HCT116 (cell line): Measurements from ENCODE around the gene ELP1. TPM values are rescaled to one million over a fixed set of nuclear protein-coding genes. Genes with fewer than 3 reads are reported as not detected.
"Not testable (repeated sequence)": the region's sequence is repeated elsewhere in the genome, so short reads cannot be mapped to it uniquely, and the experiment has no call there.

Experiments
- ATAC-seq: fragments of 200-7000 bp; cut with Tn5 transposase; 2 replicates; pipeline ENCODE4 v1.9.1; 2020; ENCODE audit warnings: mild to moderate bottlenecking, moderate library complexity
- BruUV-seq: library from RNA; stranded (reverse); fragments of 400-500 nt; replicated peaks from 2 replicates; lab custom pipeline; 2021; lab: Mats Ljungman, UMichigan
- CTCF ChIA-PET: fragments of 300-600 bp; sonication (Branson Sonifier 250); formaldehyde crosslinking; loops from one replicate; lab custom pipeline; 2021; ENCODE audit warnings: antibody characterized with exemption; lab: Charles Lee
- POLR2A ChIA-PET: fragments of 300-600, 350-600 bp; sonication (Branson Sonifier 250); formaldehyde crosslinking; loops from one replicate; lab custom pipeline; 2021; ENCODE audit warnings: antibody characterized with exemption; lab: Charles Lee
- RAD21 ChIA-PET, 2 experiments: fragments of 300-600 bp; sonication (Branson Sonifier 250); formaldehyde crosslinking; loops; one replicate each; lab custom pipeline; 2023; ENCODE audit warnings: low total read pairs in 2 of 2; ENCODE audit not compliant: uncharacterized antibody in 2 of 2, unreplicated experiment in 2 of 2, low non-redundant PET in 1 of 2; lab: Charles Lee
- DNase-seq: peaks from one replicate; pipeline ENCODE4 v3.0.0-alpha.2; 2010; ENCODE audit warnings: low read depth, low spot score
- H2AFZ ChIP-seq: fragments of 200-600 bp; shearing (Covaris generic), sonication (generic); 2 replicates; pipeline ENCODE4 v1.6.1; 2017; ENCODE audit warnings: low read depth, mixed run types, mixed read lengths, antibody characterized with exemption, low read length; ENCODE audit not compliant: poor library complexity, severe bottlenecking
- H3K27ac ChIP-seq: 2 replicates; pipeline ENCODE4 v1.5.1; 2012; ENCODE audit warnings: low read depth, low read length
- H3K27me3 ChIP-seq: fragments of 200-600 bp; sonication (generic); 2 replicates; pipeline ENCODE4 v1.6.1; 2016; ENCODE audit warnings: mixed run types, low read length, mixed read lengths; ENCODE audit not compliant: insufficient read depth
- H3K36me3 ChIP-seq, 2 experiments: fragments of 200-500 bp in 1 of 2; fragments of 200-600 bp in 1 of 2; sonication (Bioruptor generic) in 1 of 2; sonication (generic) in 1 of 2; 2 replicates each; pipeline versions ENCODE4 v1.5.1 to v1.6.1; 2014 to 2016; ENCODE audit warnings: low read length in 2 of 2, inconsistent platforms in 1 of 2, mixed read lengths in 1 of 2, mixed run types in 1 of 2; ENCODE audit not compliant: insufficient read depth in 2 of 2, control insufficient read depth in 1 of 2
- H3K4me1 ChIP-seq, 2 experiments: fragments of 200-600 bp in 1 of 2; sonication (generic) in 1 of 2; 2 replicates each; pipeline versions ENCODE4 v1.5.1 to v1.6.1; 2012 to 2017; ENCODE audit warnings: low read length in 2 of 2, inconsistent platforms in 1 of 2, mild to moderate bottlenecking in 1 of 2, mixed read lengths in 1 of 2, mixed run types in 1 of 2, moderate library complexity in 1 of 2; ENCODE audit not compliant: insufficient read depth in 2 of 2, control insufficient read depth in 1 of 2
- H3K4me2 ChIP-seq: fragments of 200-600 bp; sonication (generic); 2 replicates; pipeline ENCODE4 v1.6.1; 2017; ENCODE audit warnings: mixed run types, low read length, mixed read lengths
- H3K4me3 ChIP-seq, 2 experiments: fragments of 200-600 bp in 1 of 2; sonication (generic) in 1 of 2; replicated peaks in 1 of 2; 2 replicates each; pipeline ENCODE4 v1.5.1; 2011 to 2016; ENCODE audit warnings: low read length in 2 of 2, control low read depth in 1 of 2, low read depth in 1 of 2, mild to moderate bottlenecking in 1 of 2, mixed read lengths in 1 of 2, mixed run types in 1 of 2
- H3K79me2 ChIP-seq: fragments of 200-600 bp; sonication (generic); 2 replicates; pipeline ENCODE4 v1.6.1; 2017; ENCODE audit warnings: mild to moderate bottlenecking, mixed run types, low read length, moderate library complexity, mixed read lengths; ENCODE audit not compliant: insufficient read depth
- H3K9ac ChIP-seq: fragments of 200-600 bp; sonication (generic); 2 replicates; pipeline ENCODE4 v1.6.1; 2016; ENCODE audit warnings: low read length, mixed read lengths
- H3K9me2 ChIP-seq: fragments of 200-600 bp; sonication (generic), shearing (Covaris generic); 2 replicates; pipeline ENCODE4 v1.6.1; 2017; ENCODE audit warnings: mixed run types, mild to moderate bottlenecking, moderate library complexity; ENCODE audit not compliant: insufficient read depth
- H3K9me3 ChIP-seq, 2 experiments: fragments of 200-500 bp in 1 of 2; fragments of 200-600 bp in 1 of 2; sonication (Bioruptor generic) in 1 of 2; sonication (generic) in 1 of 2; 2 replicates each; pipeline ENCODE4 v1.6.1; 2014 to 2017; ENCODE audit warnings: low read length in 2 of 2, mixed read lengths in 2 of 2, inconsistent platforms in 1 of 2, low read depth in 1 of 2, mild to moderate bottlenecking in 1 of 2, mixed run types in 1 of 2, moderate library complexity in 1 of 2; ENCODE audit not compliant: control insufficient read depth in 1 of 2, insufficient read depth in 1 of 2
- H4K20me1 ChIP-seq: fragments of 200-600 bp; sonication (generic), shearing (Covaris generic); 2 replicates; pipeline ENCODE4 v1.6.1; 2017; ENCODE audit warnings: mixed run types, mild to moderate bottlenecking, moderate library complexity; ENCODE audit not compliant: insufficient read depth
- CEBPB ChIP-seq: IDR thresholded peaks from 2 replicates; pipeline ENCODE4 v1.6.1; 2012; ENCODE audit warnings: low read depth
- FOSL1 ChIP-seq: IDR thresholded peaks from 2 replicates; pipeline ENCODE4 v1.6.1; 2012; ENCODE audit warnings: low read depth
- MAX ChIP-seq: IDR thresholded peaks from 2 replicates; pipeline ENCODE4 v1.6.1; 2012
- SRF ChIP-seq: IDR thresholded peaks from 2 replicates; pipeline ENCODE4 v1.6.1; 2012; ENCODE audit warnings: low read depth
- YY1 ChIP-seq: IDR thresholded peaks from 2 replicates; pipeline ENCODE4 v1.6.1; 2011; ENCODE audit warnings: low read length, low read depth, moderate library complexity, mild to moderate bottlenecking; ENCODE audit not compliant: insufficient replicate concordance; ENCODE audit errors: extremely low read depth
- ZNF274 ChIP-seq: fragments of 200-500 bp; sonication (Bioruptor generic); IDR thresholded peaks from 2 replicates; pipeline ENCODE4 v1.6.1; 2014; ENCODE audit warnings: mild to moderate bottlenecking, low read depth, low read length, inconsistent platforms
- intact Hi-C: fragments of 100-400 bp; cut with micrococcal nuclease; formaldehyde crosslinking; loops from 2 replicates; pipeline ENCODE4 v1.10.0; 2022
- total RNA-seq: library from RNA; stranded (reverse); gene quantifications from one replicate; pipeline ENCODE4 v1.2.1, GENCODE V29; 2021; ENCODE audit not compliant: unreplicated experiment

ELP1 gene
- total RNA-seq, 1 experiment from 2014 or later = 28.8 TPM

- intact Hi-C loops = no loop called here
- ChIA-PET RAD21 (no interaction called here), POLR2A (no interaction called here), CTCF (no interaction called here)
- TF ChIP-seq MAX (no peak), YY1 (no peak), FOSL1 (no peak), ZNF274 (no peak), CEBPB (no peak), SRF (no peak)
- Histone ChIP-seq H3K9ac (no peak overlapping the region), H3K27ac (no peak overlapping the region), H2AFZ (no peak overlapping the region), H3K4me2 (no peak overlapping the region), H3K4me1 (no peaks in the 10 kb centered on the region), H3K9me3 (no peaks in the 10 kb centered on the region), H3K79me2 (no peaks in the 10 kb centered on the region), H3K9me2 (no peaks in the 10 kb centered on the region), H3K4me3 (no peak overlapping the region), H4K20me1 (no peaks in the 10 kb centered on the region), H3K36me3 (peaks cover 20 to 24% of the 10 kb centered on the region in 2 experiments), H3K27me3 (no peaks in the 10 kb centered on the region)
- ATAC-seq = no peak
- no TSS peak for BruUV-seq
- no peak for DNase-seq
Observed at GRCh38 chr9:108921200-108921599, 12.7 kb downstream of the ELP1 start.

- H3K36me3 ChIP-seq = peaks cover 19 to 20% of the 10 kb centered on the region in 2 experiments
- H3K4me2 ChIP-seq, H3K27me3 ChIP-seq, H3K79me2 ChIP-seq, H2AFZ ChIP-seq, DNase-seq, H3K9ac ChIP-seq, H3K9me3 ChIP-seq, CTCF ChIA-PET, POLR2A ChIA-PET, intact Hi-C loops, RAD21 ChIA-PET, H3K4me3 ChIP-seq, H4K20me1 ChIP-seq, H3K27ac ChIP-seq, ATAC-seq, BruUV-seq, H3K4me1 ChIP-seq, H3K9me2 ChIP-seq: not testable (repeated sequence)
Observed at GRCh38 chr9:108920401-108920800, 13.5 kb downstream of the ELP1 start.
